H1 (cell line): ENCODE measurements around the gene MICU2. TPM values are rescaled to one million over a fixed set of nuclear protein-coding genes. Genes with fewer than 3 reads are reported as not detected.

Experiments
- CTCF ChIA-PET: fragments of 300-600 bp; sonication (Branson Sonifier 250); formaldehyde crosslinking; loops from one replicate; lab custom pipeline; 2021; ENCODE audit not compliant: partially characterized antibody; lab: Charles Lee
- POLR2A ChIA-PET: fragments of 300-600 bp; sonication (Branson Sonifier 250); formaldehyde crosslinking; loops from one replicate; lab custom pipeline; 2021; ENCODE audit warnings: inconsistent platforms; ENCODE audit not compliant: partially characterized antibody; lab: Charles Lee
- DNase-seq, 2 experiments: peaks; one replicate each; pipeline versions ENCODE4 v3.0.0 to v3.0.0-alpha.2; 2010 to 2022; ENCODE audit warnings: low spot score in 2 of 2, low read depth in 1 of 2, mixed read lengths in 1 of 2
- FAIRE-seq: peaks from 2 replicates; lab custom pipeline; 2011; peaks lifted over from hg19 to GRCh38; lab: Jason Lieb, UNC
- H2AFZ ChIP-seq: 2 replicates; pipeline ENCODE4 v1.8.1; 2012; ENCODE audit warnings: low read length, inconsistent platforms
- H2AK5ac ChIP-seq: 2 replicates; pipeline ENCODE4 v1.6.1; 2013; ENCODE audit warnings: low read depth, low read length
- H2BK120ac ChIP-seq: replicated peaks from 2 replicates; pipeline ENCODE3; 2013; ENCODE audit warnings: low read depth, low read length, inconsistent platforms
- H2BK12ac ChIP-seq: 2 replicates; pipeline ENCODE4 v1.6.1; 2013; ENCODE audit warnings: low read depth, low read length
- H2BK15ac ChIP-seq: 2 replicates; pipeline ENCODE4 v1.6.1; 2013; ENCODE audit warnings: low read length
- H2BK20ac ChIP-seq: 2 replicates; pipeline ENCODE4 v1.6.1; 2013; ENCODE audit warnings: low read length
- H2BK5ac ChIP-seq: 2 replicates; pipeline ENCODE4 v1.6.1; 2013; ENCODE audit warnings: low read depth, low read length
- H3K14ac ChIP-seq: 2 replicates; pipeline ENCODE4 v1.6.1; 2013; ENCODE audit warnings: inconsistent platforms; ENCODE audit not compliant: insufficient read length
- H3K18ac ChIP-seq: 2 replicates; pipeline ENCODE4 v1.6.1; 2013; ENCODE audit warnings: low read length; ENCODE audit errors: extremely low read depth
- H3K23ac ChIP-seq: 2 replicates; pipeline ENCODE4 v1.6.1; 2013; ENCODE audit warnings: inconsistent platforms; ENCODE audit not compliant: insufficient read length
- H3K23me2 ChIP-seq: 2 replicates; pipeline ENCODE4 v1.6.1; 2013; ENCODE audit warnings: low read depth, low read length
- H3K27ac ChIP-seq: 2 replicates; pipeline ENCODE4 v1.6.1; 2011; ENCODE audit warnings: low read depth, low read length, inconsistent platforms
- H3K27me3 ChIP-seq, 4 experiments: replicated peaks in 1 of 4; 1 replicate in 1 of 4; 2 replicates in 3 of 4; pipeline versions ENCODE4 v1.6.1 to v1.8.1; 2011 to 2013; ENCODE audit warnings: low read length in 3 of 4, mild to moderate bottlenecking in 3 of 4, inconsistent platforms in 2 of 4, mixed read lengths in 2 of 4, moderate library complexity in 1 of 4; ENCODE audit not compliant: control insufficient read depth in 3 of 4, insufficient read depth in 3 of 4; ENCODE audit errors: extremely low read depth in 1 of 4
- H3K36me3 ChIP-seq, 4 experiments: 2 replicates each; pipeline versions ENCODE4 v1.6.1 to v1.8.1; 2011 to 2013; ENCODE audit warnings: mild to moderate bottlenecking in 4 of 4, low read length in 3 of 4, moderate library complexity in 2 of 4, control low read depth in 1 of 4, inconsistent platforms in 1 of 4; ENCODE audit not compliant: insufficient read depth in 4 of 4, control insufficient read depth in 2 of 4
- H3K4ac ChIP-seq: replicated peaks from 2 replicates; pipeline ENCODE3; 2013; ENCODE audit warnings: low read length, low read depth, mixed read lengths, inconsistent platforms; ENCODE audit not compliant: insufficient read length
- H3K4me1 ChIP-seq, 4 experiments: replicated peaks in 1 of 4; 1 replicate in 1 of 4; 2 replicates in 3 of 4; pipeline versions ENCODE4 v1.6.1 to v1.8.1; 2011 to 2013; ENCODE audit warnings: low read length in 3 of 4, inconsistent platforms in 2 of 4, mixed read lengths in 1 of 4; ENCODE audit not compliant: insufficient read depth in 4 of 4, control insufficient read depth in 3 of 4
- H3K4me2 ChIP-seq, 2 experiments: 2 replicates each; pipeline versions ENCODE4 v1.6.1 to v1.8.1; 2011 to 2013; ENCODE audit warnings: low read depth in 2 of 2, low read length in 2 of 2, control low read depth in 1 of 2, inconsistent platforms in 1 of 2, mild to moderate bottlenecking in 1 of 2; ENCODE audit not compliant: insufficient read depth in 1 of 2
- H3K4me3 ChIP-seq, 4 experiments: fragments of 200-600, 300-600 bp in 1 of 4; sonication (generic), shearing (Covaris generic), sonication (Bioruptor Twin) in 1 of 4; 2 replicates each; pipeline versions ENCODE4 v1.5.1 to v1.8.1; 2011 to 2016; ENCODE audit warnings: low read length in 4 of 4, low read depth in 3 of 4, control low read depth in 2 of 4, inconsistent platforms in 2 of 4, mild to moderate bottlenecking in 2 of 4, mixed read lengths in 1 of 4, moderate library complexity in 1 of 4; ENCODE audit not compliant: insufficient read depth in 2 of 4; ENCODE audit errors: extremely low read depth in 1 of 4
- H3K56ac ChIP-seq: replicated peaks from 2 replicates; pipeline ENCODE3; 2013; ENCODE audit warnings: low read depth, mild to moderate bottlenecking, mixed read lengths, low read length, inconsistent platforms; ENCODE audit not compliant: insufficient read length
- H3K79me1 ChIP-seq: 2 replicates; pipeline ENCODE4 v1.6.1; 2013; ENCODE audit warnings: low read depth, low read length, control low read depth
- H3K79me2 ChIP-seq, 2 experiments: 2 replicates each; pipeline versions ENCODE4 v1.6.1 to v1.8.1; 2012 to 2013; ENCODE audit warnings: low read length in 2 of 2, mild to moderate bottlenecking in 2 of 2, inconsistent platforms in 1 of 2; ENCODE audit not compliant: insufficient read depth in 2 of 2, control insufficient read depth in 1 of 2
- H3K9ac ChIP-seq, 4 experiments: replicated peaks in 1 of 4; 1 replicate in 1 of 4; 2 replicates in 3 of 4; pipeline versions ENCODE4 v1.6.1 to v1.8.1; 2011 to 2013; ENCODE audit warnings: low read depth in 3 of 4, low read length in 3 of 4, control low read depth in 2 of 4, mild to moderate bottlenecking in 2 of 4, moderate library complexity in 2 of 4, inconsistent platforms in 1 of 4; ENCODE audit errors: extremely low read depth in 1 of 4
- H3K9me3 ChIP-seq, 2 experiments: 2 replicates each; pipeline versions ENCODE4 v1.6.1 to v1.8.1; 2012 to 2013; ENCODE audit warnings: mild to moderate bottlenecking in 2 of 2, moderate library complexity in 2 of 2, control low read depth in 1 of 2, inconsistent platforms in 1 of 2, low read depth in 1 of 2, low read length in 1 of 2, mixed read lengths in 1 of 2; ENCODE audit not compliant: insufficient read depth in 2 of 2
- H4K20me1 ChIP-seq, 2 experiments: replicated peaks in 1 of 2; 2 replicates each; pipeline versions ENCODE3 to v1.8.1; 2011 to 2013; ENCODE audit warnings: inconsistent platforms in 2 of 2, low read length in 2 of 2, mild to moderate bottlenecking in 1 of 2; ENCODE audit not compliant: insufficient read depth in 2 of 2, control insufficient read depth in 1 of 2
- H4K5ac ChIP-seq: 2 replicates; pipeline ENCODE4 v1.6.1; 2013; ENCODE audit warnings: low read length, low read depth, mixed read lengths, inconsistent platforms; ENCODE audit not compliant: insufficient read length
- H4K8ac ChIP-seq: 2 replicates; pipeline ENCODE4 v1.8.0; 2013; ENCODE audit warnings: mild to moderate bottlenecking, moderate library complexity, low read length, inconsistent platforms; ENCODE audit not compliant: insufficient read depth; ENCODE audit errors: extremely low read depth
- H4K91ac ChIP-seq: replicated peaks from 2 replicates; pipeline ENCODE3; 2013; ENCODE audit warnings: low read length, mixed read lengths, inconsistent platforms; ENCODE audit not compliant: insufficient read length
- CHD1 ChIP-seq: IDR thresholded peaks from 2 replicates; pipeline ENCODE4 v1.6.1; 2012; ENCODE audit warnings: low read depth, low read length, improper control_type of control experiment
- EZH2 ChIP-seq: fragments of 200-600 bp; sonication (generic); IDR thresholded peaks from 2 replicates; pipeline ENCODE4 v1.7.1; 2012; ENCODE audit warnings: low read depth, mild to moderate bottlenecking, moderate library complexity, low read length, inconsistent platforms; ENCODE audit not compliant: severe bottlenecking
- JUN ChIP-seq: IDR thresholded peaks from 2 replicates; pipeline ENCODE4 v1.6.1; 2011; ENCODE audit warnings: low read depth, mild to moderate bottlenecking, improper control_type of control experiment, low read length
- POLR2AphosphoS5 ChIP-seq: IDR thresholded peaks from 2 replicates; pipeline ENCODE4 v1.6.1; 2011; ENCODE audit warnings: low read depth, low read length
- WGBS, 2 experiments: shearing (Covaris generic) in 1 of 2; methylation state at CpG; one replicate each; pipeline versions ENCODE4 v1.1.6 to v1.1.7; 2013 to 2015; ENCODE audit warnings: low lambda C conversion rate in 2 of 2, mixed read lengths in 2 of 2, inconsistent platforms in 1 of 2, low coverage in 1 of 2, missing lambda C conversion rate in 1 of 2; ENCODE audit not compliant: insufficient replicate concordance in 2 of 2, insufficient coverage in 1 of 2, insufficient read length in 1 of 2; ENCODE audit errors: extremely low coverage in 1 of 2, missing lambda C conversion rate in 1 of 2; 5-methylcytosine and 5-hydroxymethylcytosine counted together
- polyA plus RNA-seq, 7 experiments: library from polyadenylated mRNA; depleted of rRNA in 3 of 7; stranded (reverse) in 5 of 7; unstranded in 2 of 7; fragments of >200 nt in 5 of 7; fragments of 200-250 nt in 2 of 7; gene quantifications; 1 replicate in 5 of 7; 2 replicates in 1 of 7; 4 replicates in 1 of 7; pipeline versions ENCODE4 v1.2.1 to v1.2.3, GENCODE V29; 2011 to 2013; ENCODE audit warnings: missing spikeins in 2 of 7, mixed read lengths in 2 of 7
- total RNA-seq: library from RNA; stranded (reverse); fragmentation: NEBNext Ultra II Directional; extraction: Animal tissue kit (Norgen Biotek cat#: 25700); gene quantifications from 2 replicates; pipeline ENCODE4 v1.2.1, GENCODE V29; 2021
- TF ChIP-seq, protein P1 (sequence below): IDR thresholded peaks from 2 replicates; pipeline ENCODE4 v1.6.1; 2011; ENCODE audit warnings: low read length, improper control_type of control experiment
- TF ChIP-seq, protein P2 (sequence below): IDR thresholded peaks from 2 replicates; pipeline ENCODE4 v1.6.1; 2011; ENCODE audit warnings: low read depth, mild to moderate bottlenecking, low read length; ENCODE audit not compliant: insufficient read depth

MICU2 gene
- total and polyA plus RNA-seq, 2 of the 8 experiments (the other 6 are each of a cell fraction or from before 2014, with no cell fraction given): 34.6 to 36.5 TPM

DNA sequence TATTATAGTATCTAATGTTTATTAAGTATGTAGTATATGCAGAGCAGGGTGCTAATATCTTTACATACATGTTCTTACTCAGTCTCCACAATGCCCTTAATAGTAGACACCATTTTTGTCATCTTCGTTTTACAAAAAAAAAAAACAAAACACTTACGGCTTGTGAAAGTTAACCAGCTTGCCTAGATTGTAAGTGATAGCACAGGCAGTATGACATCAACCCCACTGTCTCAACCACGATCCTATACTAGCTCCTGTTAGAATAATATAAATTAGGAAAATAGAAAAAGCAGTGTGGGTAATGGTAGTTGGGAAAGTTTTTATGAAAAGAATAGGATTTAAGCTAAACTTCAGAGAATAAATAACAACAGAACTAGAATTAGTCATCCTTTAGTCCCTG is 34.3 kb downstream of the MICU2 start:
- ChIA-PET CTCF (no interaction called here), POLR2A (interaction anchor here (0.6 to 1.2 kb wide), 2 partner anchors 25 to 1313 kb away, joined by 3 to 5 read pairs; no protein-coding TSS in a partner anchor)
- Histone ChIP-seq H3K23ac (no peak overlapping the region), H4K8ac (no peak overlapping the region), H3K4ac (no peak overlapping the region), H3K36me3 (peaks cover 0 to 9% (median under 1%) of the 10 kb centered on the region in 4 experiments; a peak in 3 of 8 replicates), H2BK5ac (no peak overlapping the region), H3K56ac (no peak overlapping the region), H2BK12ac (no peak overlapping the region), H3K14ac (no peak overlapping the region), H3K27ac (no peak overlapping the region), H3K4me1 (peaks cover 0 to 2% (median 0%) of the 10 kb centered on the region in 4 experiments; a peak in 1 of 7 replicates), H3K18ac (no peak overlapping the region), H2BK120ac (no peak overlapping the region), H3K79me1 (no peaks in the 10 kb centered on the region), H3K4me3 (no peak overlapping the region), H3K79me2 (peaks cover 0 to 15% of the 10 kb centered on the region in 2 experiments; a peak in 1 of 4 replicates), H3K23me2 (no peaks in the 10 kb centered on the region), H2AK5ac (no peak overlapping the region), H2BK15ac (no peak overlapping the region), H4K91ac (no peak overlapping the region), H3K27me3 (no peaks in the 10 kb centered on the region), H4K5ac (no peak overlapping the region), H2BK20ac (no peak overlapping the region), H2AFZ (no peak overlapping the region), H4K20me1 (peaks cover 0 to 2% of the 10 kb centered on the region in 2 experiments), H3K9me3 (no peaks in the 10 kb centered on the region), H3K4me2 (no peak overlapping the region), H3K9ac (no peak overlapping the region)
- 82% methylated on average over 3 of the region's 3 CpGs; no CpG with 5 or more reads in 1 of the 2 experiments for WGBS, 2 experiments
- DNase-seq (no peak), FAIRE-seq (no peak)
- no peak for TF ChIP-seq JUN
- TF ChIP-seq EZH2: no peak
- no peak for TF ChIP-seq POLR2AphosphoS5
- TF ChIP-seq, protein P1, sequence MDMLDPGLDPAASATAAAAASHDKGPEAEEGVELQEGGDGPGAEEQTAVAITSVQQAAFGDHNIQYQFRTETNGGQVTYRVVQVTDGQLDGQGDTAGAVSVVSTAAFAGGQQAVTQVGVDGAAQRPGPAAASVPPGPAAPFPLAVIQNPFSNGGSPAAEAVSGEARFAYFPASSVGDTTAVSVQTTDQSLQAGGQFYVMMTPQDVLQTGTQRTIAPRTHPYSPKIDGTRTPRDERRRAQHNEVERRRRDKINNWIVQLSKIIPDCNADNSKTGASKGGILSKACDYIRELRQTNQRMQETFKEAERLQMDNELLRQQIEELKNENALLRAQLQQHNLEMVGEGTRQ: no peak
- TF ChIP-seq, protein P2, sequence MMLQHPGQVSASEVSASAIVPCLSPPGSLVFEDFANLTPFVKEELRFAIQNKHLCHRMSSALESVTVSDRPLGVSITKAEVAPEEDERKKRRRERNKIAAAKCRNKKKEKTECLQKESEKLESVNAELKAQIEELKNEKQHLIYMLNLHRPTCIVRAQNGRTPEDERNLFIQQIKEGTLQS: no peak
- no peak for TF ChIP-seq CHD1
